D721Med (cell line): ENCODE results near the gene ASPG.

Experiments
- DNase-seq: peaks from one replicate; pipeline ENCODE4 v3.0.0; 2011; ENCODE audit warnings: low spot score; ENCODE audit not compliant: insufficient read length
- FAIRE-seq: peaks from 2 replicates; lab custom pipeline; 2011; peaks lifted over from hg19 to GRCh38; lab: Jason Lieb, UNC
- TF ChIP-seq, protein P1 (sequence below): IDR thresholded peaks from 2 replicates; pipeline ENCODE4 v1.5.1; 2012; ENCODE audit warnings: mild to moderate bottlenecking, control low read depth; ENCODE audit not compliant: insufficient read depth; ENCODE audit errors: missing control alignments

The ASPG gene

DNA sequence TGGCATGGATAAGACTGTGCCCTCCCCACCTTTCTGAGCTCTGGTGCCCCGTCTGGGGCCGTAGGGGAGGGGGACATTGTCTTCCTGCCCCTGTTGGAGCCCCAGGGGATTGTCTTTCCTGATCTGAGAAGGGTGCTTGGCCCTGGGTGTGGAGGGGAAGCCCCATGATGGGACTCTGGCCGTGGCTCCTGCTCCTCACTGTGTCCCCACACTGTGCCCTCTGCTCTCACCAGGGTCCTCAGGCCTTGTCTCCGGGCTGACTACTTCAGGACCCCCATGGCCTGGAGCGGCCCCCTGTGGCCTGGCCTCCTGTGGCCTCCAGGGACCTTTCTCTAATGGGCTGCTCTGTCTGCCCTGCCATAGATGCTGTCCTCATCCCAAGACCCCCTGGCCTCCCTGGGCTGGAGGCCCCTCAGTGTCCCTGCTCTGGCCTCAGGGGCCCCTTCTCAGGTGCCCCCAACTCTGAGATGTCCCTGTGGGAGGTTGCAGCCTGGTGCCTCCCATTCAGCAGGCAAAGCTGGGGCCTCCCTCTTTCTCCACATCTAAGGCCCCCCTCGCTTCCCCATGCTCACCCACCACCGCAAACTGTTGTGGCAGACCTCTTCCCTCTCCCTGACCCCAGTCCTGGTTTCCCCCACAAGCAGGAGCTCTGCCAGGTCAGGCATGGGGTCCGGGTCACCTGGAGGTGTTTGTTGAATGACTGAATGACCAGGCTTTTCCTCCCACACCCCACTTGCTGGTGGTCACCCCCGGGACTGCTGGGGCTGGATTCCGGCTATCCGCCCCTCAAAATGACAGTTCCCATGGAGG, 56.8 kb downstream of the ASPG start:
- FAIRE-seq (no peak), DNase-seq (no peak)
- TF ChIP-seq, protein P1, sequence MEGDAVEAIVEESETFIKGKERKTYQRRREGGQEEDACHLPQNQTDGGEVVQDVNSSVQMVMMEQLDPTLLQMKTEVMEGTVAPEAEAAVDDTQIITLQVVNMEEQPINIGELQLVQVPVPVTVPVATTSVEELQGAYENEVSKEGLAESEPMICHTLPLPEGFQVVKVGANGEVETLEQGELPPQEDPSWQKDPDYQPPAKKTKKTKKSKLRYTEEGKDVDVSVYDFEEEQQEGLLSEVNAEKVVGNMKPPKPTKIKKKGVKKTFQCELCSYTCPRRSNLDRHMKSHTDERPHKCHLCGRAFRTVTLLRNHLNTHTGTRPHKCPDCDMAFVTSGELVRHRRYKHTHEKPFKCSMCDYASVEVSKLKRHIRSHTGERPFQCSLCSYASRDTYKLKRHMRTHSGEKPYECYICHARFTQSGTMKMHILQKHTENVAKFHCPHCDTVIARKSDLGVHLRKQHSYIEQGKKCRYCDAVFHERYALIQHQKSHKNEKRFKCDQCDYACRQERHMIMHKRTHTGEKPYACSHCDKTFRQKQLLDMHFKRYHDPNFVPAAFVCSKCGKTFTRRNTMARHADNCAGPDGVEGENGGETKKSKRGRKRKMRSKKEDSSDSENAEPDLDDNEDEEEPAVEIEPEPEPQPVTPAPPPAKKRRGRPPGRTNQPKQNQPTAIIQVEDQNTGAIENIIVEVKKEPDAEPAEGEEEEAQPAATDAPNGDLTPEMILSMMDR, result no peak

DNA sequence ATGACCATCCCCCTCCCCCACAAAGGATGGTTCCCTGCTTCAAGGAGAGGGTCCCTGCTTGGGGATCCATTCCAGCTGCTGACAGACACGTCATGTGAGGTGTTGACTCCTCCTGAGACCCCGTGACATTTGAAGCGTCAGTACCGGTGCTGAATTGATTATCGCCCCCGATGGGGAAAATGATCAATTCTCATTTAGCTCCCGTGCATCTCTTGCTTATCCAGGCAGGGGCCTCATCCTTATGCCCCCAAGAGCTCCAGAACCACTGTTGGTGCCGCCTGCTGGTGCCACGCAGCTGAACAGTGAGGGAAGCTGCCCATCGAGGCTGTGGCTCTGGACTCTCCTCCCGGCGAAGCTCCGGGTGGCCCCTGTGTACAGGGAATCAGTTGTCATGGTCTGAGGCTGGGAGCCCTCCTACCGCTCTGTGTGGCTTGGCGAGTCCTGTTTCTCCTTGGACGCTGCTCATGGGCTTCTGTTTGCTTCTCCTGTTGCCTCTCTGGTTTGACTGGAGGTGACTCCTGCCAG, 57.5 kb downstream of the ASPG start:
- FAIRE-seq, result no peak
- TF ChIP-seq, protein P1, result no peak

DNA sequence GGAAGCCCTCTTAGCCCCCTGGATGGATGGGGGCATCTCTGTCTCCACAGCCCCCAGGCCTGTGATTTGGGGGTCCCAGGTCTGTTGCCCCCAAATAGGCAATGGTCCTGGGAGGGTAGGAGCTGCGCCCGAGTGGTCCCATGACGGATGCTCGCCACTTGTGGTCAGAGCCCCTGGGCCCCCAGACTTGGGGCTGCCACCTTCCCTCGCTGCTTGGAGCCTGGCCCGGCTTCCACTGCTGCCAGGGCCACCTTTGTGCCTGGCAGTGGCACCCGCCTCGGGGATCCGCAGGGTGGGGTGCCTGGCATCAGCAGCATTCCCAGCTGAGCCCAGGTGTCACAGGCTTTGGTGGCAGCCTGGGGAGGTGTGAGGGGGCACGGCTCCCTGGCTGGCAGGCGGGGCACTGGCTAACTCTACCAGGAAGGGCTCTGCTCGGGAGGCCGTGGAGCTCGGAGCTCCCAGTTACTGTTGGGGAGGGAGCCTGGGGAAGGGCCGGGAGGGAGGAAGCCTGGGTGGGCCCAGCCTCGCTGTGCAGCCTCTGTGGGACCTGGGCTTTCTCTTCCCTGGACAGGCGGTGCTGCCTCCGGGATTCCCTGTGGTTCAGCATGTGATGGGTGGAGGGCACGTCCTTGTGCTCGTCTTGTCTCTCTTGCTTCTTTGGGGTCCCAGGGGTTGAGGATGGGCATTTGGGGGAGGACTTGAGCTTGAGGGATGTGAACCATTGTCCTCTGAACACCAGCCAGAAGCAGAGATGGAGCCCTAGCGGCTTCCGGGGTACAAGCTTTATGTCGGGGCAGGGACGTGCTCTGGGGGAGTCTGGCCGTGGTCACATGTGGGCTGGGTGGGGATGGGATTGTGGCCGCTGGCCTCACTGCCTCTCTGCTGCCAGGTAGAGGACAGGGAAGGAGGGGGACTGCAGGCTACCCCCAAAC, 58.3 kb downstream of the ASPG start:
- no peak for FAIRE-seq

More for the DNA sequence above, 57.5 kb downstream of the ASPG start:
- no peak for DNase-seq

DNA sequence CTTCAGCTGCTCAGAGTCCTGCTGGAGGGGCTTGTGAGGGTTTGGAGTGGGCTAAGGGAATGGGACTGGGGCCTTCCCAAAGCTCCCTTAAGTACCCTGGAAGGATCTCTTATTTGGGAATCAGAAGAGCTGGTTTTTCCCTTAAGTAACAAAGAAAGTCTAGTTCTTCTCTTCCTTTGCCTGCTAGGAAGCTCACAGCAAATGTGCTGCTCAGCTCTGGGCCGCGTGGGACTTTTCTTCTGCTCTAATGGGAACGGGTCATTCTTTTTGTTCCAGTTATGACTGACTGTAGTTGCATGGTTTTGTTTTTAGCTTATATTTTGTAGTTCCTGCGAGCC, 58.9 kb downstream of the ASPG start:
- no peak for FAIRE-seq
- TF ChIP-seq, protein P1, result no peak
- no peak for DNase-seq

More for the DNA sequence above, 58.3 kb downstream of the ASPG start:
- no peak for DNase-seq
- TF ChIP-seq, protein P1, result no peak

DNA sequence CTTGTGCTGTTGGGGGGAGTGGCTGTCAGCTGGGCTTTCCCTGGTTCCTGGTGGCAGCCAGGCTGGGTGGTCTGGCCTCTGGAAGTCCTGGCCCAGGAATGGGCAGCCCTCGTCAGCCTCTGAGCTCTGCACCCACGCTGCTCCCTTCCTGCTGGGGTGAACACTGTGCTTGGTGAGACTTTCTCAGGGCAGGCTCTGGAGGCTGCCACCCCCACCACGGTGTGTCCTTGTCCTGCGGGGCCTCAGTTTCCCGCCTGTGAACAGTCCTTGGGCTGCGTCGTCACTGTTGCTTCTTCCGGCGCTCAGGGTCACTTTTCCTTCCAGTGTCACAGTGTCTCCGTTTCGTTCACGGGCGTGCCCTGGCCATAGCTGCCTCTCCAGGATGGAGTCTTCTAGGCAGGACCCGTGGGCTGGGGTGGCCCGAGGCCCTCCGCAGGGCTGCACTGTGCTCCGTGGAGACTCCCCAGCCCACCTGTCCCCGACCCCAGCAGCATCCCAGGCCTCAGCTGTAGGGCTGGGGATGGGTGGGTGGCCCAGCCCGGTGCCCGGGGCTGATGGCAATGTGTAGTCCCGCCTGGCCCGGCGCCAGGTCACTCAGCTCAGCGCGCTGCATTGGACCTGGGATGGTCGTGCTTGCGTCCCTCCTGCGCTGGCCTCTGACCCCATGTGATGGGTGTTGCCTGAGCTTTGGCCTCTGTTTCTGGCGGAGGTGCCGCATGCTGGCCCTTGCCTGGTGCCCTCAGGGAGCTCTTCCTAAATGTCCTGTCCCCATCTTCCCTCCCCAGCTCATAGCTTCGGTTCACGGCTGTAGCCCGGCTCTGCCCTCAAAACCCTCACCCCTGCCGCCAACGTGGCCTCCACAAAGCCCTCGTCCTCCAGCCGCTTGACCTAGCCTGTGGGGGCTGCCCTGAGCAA, 59.7 kb downstream of the ASPG start:
- no peak for FAIRE-seq
- no peak for DNase-seq
- TF ChIP-seq, protein P1, result no peak

DNA sequence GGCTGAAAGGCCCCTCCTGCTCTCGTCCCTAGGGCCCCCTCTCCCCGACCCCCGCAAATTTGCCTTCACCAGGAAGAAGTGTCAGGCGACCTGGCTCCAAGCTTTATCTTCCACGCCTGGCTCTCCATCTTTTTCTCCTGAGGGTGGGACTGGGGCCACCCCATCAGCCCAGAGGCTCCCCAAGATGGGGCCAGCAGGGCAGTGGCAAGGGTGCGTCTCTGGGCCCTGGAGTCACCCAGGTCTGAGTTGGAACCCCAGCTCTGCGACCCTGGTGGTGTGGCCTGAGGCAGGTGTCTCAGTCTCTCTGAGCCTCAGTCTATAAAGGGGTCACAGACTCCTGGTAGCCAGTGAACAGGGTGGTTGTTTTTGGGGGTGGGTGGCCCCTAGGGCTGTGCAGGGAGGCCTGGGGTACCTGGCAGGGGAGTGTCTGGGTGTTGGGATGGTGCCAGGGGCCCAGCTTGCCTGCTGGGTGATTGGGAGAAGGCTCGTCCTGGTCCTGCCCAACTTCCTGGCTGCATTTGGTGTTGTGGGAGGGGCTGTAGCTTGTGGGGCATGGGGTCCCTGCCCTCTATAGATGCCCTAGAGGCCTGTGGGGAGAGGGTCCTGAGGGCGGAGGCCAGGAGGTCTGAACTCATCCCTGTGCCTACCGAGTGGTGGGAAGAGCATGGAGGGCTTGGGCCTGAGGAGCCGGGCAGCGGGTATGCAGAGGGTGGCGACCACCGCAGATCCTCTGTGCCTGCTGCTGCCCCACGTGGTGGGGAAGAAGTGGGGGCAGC, 60.5 kb downstream of the ASPG start:
- DNase-seq (no peak), FAIRE-seq (no peak)
- TF ChIP-seq, protein P1, result no peak
